OCI-LY7 (cell line): ENCODE measurements around the gene SLC16A12.
"Not testable (repeated sequence)": the region's sequence is repeated elsewhere in the genome, so short reads cannot be mapped to it uniquely, and the experiment has no call there.

Source experiments
- EZH2phosphoT487 ChIP-seq: fragments of 200-600 bp; sonication (generic); IDR thresholded peaks from 2 replicates; pipeline ENCODE4 v1.6.1; 2018; ENCODE audit warnings: low read depth, borderline replicate concordance, mild to moderate bottlenecking, mixed run types, antibody characterized with exemption, low read length, moderate library complexity, mixed read lengths
- TF ChIP-seq, protein P1 (sequence below): fragments of 200-600 bp; sonication (generic); conservative IDR thresholded peaks from 2 replicates; pipeline ENCODE4 v1.5.1; 2014; ENCODE audit warnings: mild to moderate bottlenecking, antibody characterized with exemption, low read length, moderate library complexity, mixed read lengths

DNA sequence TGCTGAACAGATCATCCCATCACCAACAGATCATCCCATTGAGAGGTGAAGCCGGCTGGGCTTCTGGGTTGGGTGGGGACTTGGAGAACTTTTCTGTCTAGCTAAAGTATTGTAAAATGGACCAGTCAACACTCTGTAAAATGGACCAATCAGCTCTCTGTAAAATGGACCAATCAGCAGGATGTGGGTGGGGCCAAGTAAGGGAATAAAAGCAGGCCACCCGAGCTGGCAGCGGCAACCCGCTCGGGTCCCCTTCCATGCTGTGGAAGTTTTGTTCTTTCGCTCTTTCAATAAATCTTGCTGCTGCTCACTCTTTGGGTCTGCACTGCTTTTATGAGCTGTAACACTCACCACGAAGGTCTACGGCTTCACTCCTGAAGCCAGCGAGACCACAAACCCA, 129.2 kb downstream of the SLC16A12 start:
- TF ChIP-seq, protein P1, sequence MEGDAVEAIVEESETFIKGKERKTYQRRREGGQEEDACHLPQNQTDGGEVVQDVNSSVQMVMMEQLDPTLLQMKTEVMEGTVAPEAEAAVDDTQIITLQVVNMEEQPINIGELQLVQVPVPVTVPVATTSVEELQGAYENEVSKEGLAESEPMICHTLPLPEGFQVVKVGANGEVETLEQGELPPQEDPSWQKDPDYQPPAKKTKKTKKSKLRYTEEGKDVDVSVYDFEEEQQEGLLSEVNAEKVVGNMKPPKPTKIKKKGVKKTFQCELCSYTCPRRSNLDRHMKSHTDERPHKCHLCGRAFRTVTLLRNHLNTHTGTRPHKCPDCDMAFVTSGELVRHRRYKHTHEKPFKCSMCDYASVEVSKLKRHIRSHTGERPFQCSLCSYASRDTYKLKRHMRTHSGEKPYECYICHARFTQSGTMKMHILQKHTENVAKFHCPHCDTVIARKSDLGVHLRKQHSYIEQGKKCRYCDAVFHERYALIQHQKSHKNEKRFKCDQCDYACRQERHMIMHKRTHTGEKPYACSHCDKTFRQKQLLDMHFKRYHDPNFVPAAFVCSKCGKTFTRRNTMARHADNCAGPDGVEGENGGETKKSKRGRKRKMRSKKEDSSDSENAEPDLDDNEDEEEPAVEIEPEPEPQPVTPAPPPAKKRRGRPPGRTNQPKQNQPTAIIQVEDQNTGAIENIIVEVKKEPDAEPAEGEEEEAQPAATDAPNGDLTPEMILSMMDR, result not testable (repeated sequence)
- TF ChIP-seq EZH2phosphoT487, result not testable (repeated sequence)
